ENCODE results near the gene RAPGEF4.

DNA sequence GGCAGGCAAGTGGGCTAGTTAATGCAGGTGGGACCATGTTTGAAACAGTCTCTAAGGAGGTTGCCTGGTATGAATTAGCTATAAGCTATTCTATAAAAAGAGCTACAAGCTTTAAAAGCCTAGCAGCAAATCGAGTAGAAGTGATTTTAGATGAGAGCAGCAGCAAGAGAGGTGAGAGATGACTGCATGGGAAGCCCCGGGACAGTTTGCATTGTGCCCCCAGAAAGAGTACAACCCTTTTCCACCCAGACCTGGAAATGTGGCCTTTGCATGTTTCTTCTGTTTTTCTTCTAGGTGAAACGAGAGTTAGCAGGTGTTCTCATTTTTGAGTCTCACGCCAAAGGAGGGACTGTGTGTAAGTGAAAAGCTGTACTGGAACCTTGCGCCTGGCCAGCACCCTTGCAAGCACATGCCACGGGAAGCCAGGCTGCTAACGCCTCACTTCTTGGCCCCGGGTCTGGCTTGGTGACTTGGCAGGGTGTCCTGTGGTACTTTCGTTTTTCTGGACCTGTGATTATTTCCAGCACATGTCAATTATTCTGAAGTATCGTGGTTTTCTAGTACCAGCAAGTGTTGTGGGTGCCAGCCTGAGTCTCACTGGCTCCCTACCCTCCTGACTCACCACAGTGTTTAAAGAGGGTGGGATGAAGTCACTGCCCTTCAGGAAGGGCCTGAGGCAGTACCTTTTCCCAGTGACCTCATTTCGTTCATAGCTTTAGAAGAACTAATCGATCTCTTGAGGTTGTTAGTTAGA lies 249.7 kb downstream of the RAPGEF4 start:
- TF ChIP-seq, protein P1, sequence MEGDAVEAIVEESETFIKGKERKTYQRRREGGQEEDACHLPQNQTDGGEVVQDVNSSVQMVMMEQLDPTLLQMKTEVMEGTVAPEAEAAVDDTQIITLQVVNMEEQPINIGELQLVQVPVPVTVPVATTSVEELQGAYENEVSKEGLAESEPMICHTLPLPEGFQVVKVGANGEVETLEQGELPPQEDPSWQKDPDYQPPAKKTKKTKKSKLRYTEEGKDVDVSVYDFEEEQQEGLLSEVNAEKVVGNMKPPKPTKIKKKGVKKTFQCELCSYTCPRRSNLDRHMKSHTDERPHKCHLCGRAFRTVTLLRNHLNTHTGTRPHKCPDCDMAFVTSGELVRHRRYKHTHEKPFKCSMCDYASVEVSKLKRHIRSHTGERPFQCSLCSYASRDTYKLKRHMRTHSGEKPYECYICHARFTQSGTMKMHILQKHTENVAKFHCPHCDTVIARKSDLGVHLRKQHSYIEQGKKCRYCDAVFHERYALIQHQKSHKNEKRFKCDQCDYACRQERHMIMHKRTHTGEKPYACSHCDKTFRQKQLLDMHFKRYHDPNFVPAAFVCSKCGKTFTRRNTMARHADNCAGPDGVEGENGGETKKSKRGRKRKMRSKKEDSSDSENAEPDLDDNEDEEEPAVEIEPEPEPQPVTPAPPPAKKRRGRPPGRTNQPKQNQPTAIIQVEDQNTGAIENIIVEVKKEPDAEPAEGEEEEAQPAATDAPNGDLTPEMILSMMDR (IDR thresholded peaks at IDR 0.05), result no peak
- no peak for TF ChIP-seq POLR2AphosphoS5 (IDR thresholded peaks at IDR 0.05)
- TF ChIP-seq POLR2A (IDR thresholded peaks at IDR 0.05), result no peak
- no peak for TF ChIP-seq EP300 (IDR thresholded peaks at IDR 0.05)

Data from gastroesophageal sphincter (tissue), 3 donors.